ENCODE results near the gene TGM5.

The TGM5 gene

GRCh38 chr15:43251185-43251870, 15.4 kb downstream of the TGM5 start:
- Histone ChIP-seq H3K9ac (ENCODE audit: low read length) (no peak overlapping the region), H3K79me2 (ENCODE audit: insufficient read depth, low read length) (no peaks in the 10 kb centered on the region), H2AFZ (ENCODE audit: low read depth, low read length, severe bottlenecking) (no peak overlapping the region), H3K27me3 (ENCODE audit: low read length) (no peaks in the 10 kb centered on the region), H3K4me2 (ENCODE audit: low read depth, low read length, poor library complexity, severe bottlenecking) (no peak overlapping the region), H3K9me2 (replicated peaks; ENCODE audit: insufficient read depth, low read length) (no peaks in the 10 kb centered on the region), H3F3A (ENCODE audit: insufficient read depth) (no peaks in the 10 kb centered on the region), H3K27ac (ENCODE audit: low read depth, low read length) (no peak overlapping the region), H4K20me1 (ENCODE audit: low read depth, low read length) (no peaks in the 10 kb centered on the region), H3K4me3 (ENCODE audit: insufficient read depth, low read length, poor library complexity, severe bottlenecking) (no peak overlapping the region), H3K36me3 (ENCODE audit: low read length) (no peaks in the 10 kb centered on the region), H3K9me3 (ENCODE audit: insufficient read depth, low read length) (no peaks in the 10 kb centered on the region)
- TF ChIP-seq, protein P1, sequence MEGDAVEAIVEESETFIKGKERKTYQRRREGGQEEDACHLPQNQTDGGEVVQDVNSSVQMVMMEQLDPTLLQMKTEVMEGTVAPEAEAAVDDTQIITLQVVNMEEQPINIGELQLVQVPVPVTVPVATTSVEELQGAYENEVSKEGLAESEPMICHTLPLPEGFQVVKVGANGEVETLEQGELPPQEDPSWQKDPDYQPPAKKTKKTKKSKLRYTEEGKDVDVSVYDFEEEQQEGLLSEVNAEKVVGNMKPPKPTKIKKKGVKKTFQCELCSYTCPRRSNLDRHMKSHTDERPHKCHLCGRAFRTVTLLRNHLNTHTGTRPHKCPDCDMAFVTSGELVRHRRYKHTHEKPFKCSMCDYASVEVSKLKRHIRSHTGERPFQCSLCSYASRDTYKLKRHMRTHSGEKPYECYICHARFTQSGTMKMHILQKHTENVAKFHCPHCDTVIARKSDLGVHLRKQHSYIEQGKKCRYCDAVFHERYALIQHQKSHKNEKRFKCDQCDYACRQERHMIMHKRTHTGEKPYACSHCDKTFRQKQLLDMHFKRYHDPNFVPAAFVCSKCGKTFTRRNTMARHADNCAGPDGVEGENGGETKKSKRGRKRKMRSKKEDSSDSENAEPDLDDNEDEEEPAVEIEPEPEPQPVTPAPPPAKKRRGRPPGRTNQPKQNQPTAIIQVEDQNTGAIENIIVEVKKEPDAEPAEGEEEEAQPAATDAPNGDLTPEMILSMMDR (IDR thresholded peaks at IDR 0.05; ENCODE audit: insufficient read depth, low read length, poor library complexity, severe bottlenecking) = no peak
- TF ChIP-seq EZH2phosphoT487 (conservative IDR thresholded peaks at IDR 0.05; ENCODE audit: low read length) = no peak

GRCh38 chr15:43250785-43251184, 15.9 kb downstream of the TGM5 start:
- TF ChIP-seq EZH2phosphoT487 (conservative IDR thresholded peaks at IDR 0.05; ENCODE audit: low read length) = no peak
- TF ChIP-seq, protein P1 (IDR thresholded peaks at IDR 0.05; ENCODE audit: insufficient read depth, low read length, poor library complexity, severe bottlenecking) = no peak
- Histone ChIP-seq H4K20me1 (ENCODE audit: low read depth, low read length) (no peaks in the 10 kb centered on the region), H3K9me3 (ENCODE audit: insufficient read depth, low read length) (no peaks in the 10 kb centered on the region), H3K9me2 (replicated peaks; ENCODE audit: insufficient read depth, low read length) (no peaks in the 10 kb centered on the region), H3K36me3 (ENCODE audit: low read length) (no peaks in the 10 kb centered on the region), H2AFZ (ENCODE audit: low read depth, low read length, severe bottlenecking) (no peak overlapping the region), H3K4me2 (ENCODE audit: low read depth, low read length, poor library complexity, severe bottlenecking) (no peak overlapping the region), H3F3A (ENCODE audit: insufficient read depth) (no peaks in the 10 kb centered on the region), H3K79me2 (ENCODE audit: insufficient read depth, low read length) (no peaks in the 10 kb centered on the region), H3K27ac (ENCODE audit: low read depth, low read length) (no peak overlapping the region), H3K4me3 (ENCODE audit: insufficient read depth, low read length, poor library complexity, severe bottlenecking) (no peak overlapping the region), H3K9ac (ENCODE audit: low read length) (no peak overlapping the region), H3K27me3 (ENCODE audit: low read length) (no peaks in the 10 kb centered on the region)

DNA sequence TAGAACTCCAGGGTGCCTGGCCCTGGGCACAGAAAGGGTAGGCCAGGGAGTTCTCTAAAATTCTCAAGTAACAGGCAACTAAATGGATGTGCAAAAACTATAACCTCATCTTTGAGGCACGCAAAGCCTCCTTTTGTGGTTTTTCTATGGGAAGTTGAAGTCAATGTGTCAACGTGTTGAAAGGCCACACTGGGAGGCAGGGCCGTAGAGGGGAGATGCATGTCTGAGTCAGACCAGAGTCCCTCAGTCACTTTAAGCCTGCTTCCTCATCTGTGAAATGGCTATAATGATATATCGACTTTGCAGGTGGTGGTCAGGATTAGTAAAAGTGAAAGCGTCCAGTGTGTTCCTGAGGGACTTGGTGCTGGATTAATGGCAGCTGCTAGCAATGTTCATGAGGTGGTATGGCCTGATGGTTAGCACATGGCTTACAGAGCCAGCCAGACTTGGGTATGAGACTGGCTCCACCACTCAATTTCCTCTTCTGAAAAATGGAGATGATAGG, 17.0 kb downstream of the TGM5 start:
- Histone ChIP-seq H3K9ac (ENCODE audit: low read length) (no peak overlapping the region), H3K79me2 (ENCODE audit: insufficient read depth, low read length) (no peaks in the 10 kb centered on the region), H3K4me3 (ENCODE audit: insufficient read depth, low read length, poor library complexity, severe bottlenecking) (no peak overlapping the region), H3K4me2 (ENCODE audit: low read depth, low read length, poor library complexity, severe bottlenecking) (no peak overlapping the region), H2AFZ (ENCODE audit: low read depth, low read length, severe bottlenecking) (no peak overlapping the region), H4K20me1 (ENCODE audit: low read depth, low read length) (no peaks in the 10 kb centered on the region), H3K36me3 (ENCODE audit: low read length) (no peaks in the 10 kb centered on the region), H3K9me2 (replicated peaks; ENCODE audit: insufficient read depth, low read length) (no peaks in the 10 kb centered on the region), H3F3A (ENCODE audit: insufficient read depth) (no peaks in the 10 kb centered on the region), H3K27me3 (ENCODE audit: low read length) (no peaks in the 10 kb centered on the region), H3K27ac (ENCODE audit: low read depth, low read length) (no peak overlapping the region), H3K9me3 (ENCODE audit: insufficient read depth, low read length) (no peaks in the 10 kb centered on the region)
- TF ChIP-seq, protein P1 (IDR thresholded peaks at IDR 0.05; ENCODE audit: insufficient read depth, low read length, poor library complexity, severe bottlenecking) = no peak
- no peak for TF ChIP-seq EZH2phosphoT487 (conservative IDR thresholded peaks at IDR 0.05; ENCODE audit: low read length)

Measured in SU-DHL-6 (cell line).